K562 (cell line): ENCODE data around the gene EEF1A2. TPM values are rescaled to one million over a fixed set of nuclear protein-coding genes. Genes with fewer than 3 reads are reported as not detected.

ENCODE experiments used
- ATAC-seq: fragments of 200-7000 bp; cut with Tn5 transposase; 3 replicates; pipeline ENCODE4 v1.9.1; 2020; ENCODE audit warnings: moderate library complexity
- BruUV-seq: library from RNA; stranded (reverse); fragments of 400-500 nt; replicated peaks from 2 replicates; lab custom pipeline; 2021; lab: Mats Ljungman, UMichigan
- CTCF ChIA-PET: fragments of 300-600 bp; formaldehyde crosslinking; extraction: SDS; loops from one replicate; lab custom pipeline; 2021; ENCODE audit warnings: low intra/inter-chr PET ratio; lab: Yijun Ruan, JAX
- POLR2A ChIA-PET: fragments of 300-600, 350-650 bp; sonication (Branson Sonifier 250); formaldehyde crosslinking; extraction: SDS; loops from one replicate; lab custom pipeline; 2021; ENCODE audit warnings: antibody characterized with exemption, inconsistent platforms; lab: Yijun Ruan, JAX
- DNase-seq, 4 experiments: peaks; one replicate each; pipeline versions ENCODE4 v3.0.0 to v3.0.0-alpha.2; 2011 to 2018; ENCODE audit warnings: low spot score in 3 of 4, mixed read lengths in 3 of 4; ENCODE audit errors: extremely low read depth in 1 of 4
- FAIRE-seq: peaks from 2 replicates; lab custom pipeline; 2011; peaks lifted over from hg19 to GRCh38; lab: Jason Lieb, UNC
- H2AFZ ChIP-seq: 2 replicates; pipeline ENCODE4 v1.6.0; 2011; ENCODE audit warnings: low read depth, low read length, control low read depth, inconsistent platforms
- H3K27ac ChIP-seq: fragments of 200-600 bp; 3 replicates; pipeline ENCODE4 v1.8.0; 2011; ENCODE audit warnings: low read depth, mild to moderate bottlenecking, control low read depth, inconsistent platforms, low read length, moderate library complexity, mixed read lengths; ENCODE audit errors: extremely low read depth
- H3K27me3 ChIP-seq, 2 experiments: fragments of 300-600 bp in 1 of 2; 2 replicates in 1 of 2; 3 replicates in 1 of 2; pipeline versions ENCODE4 v1.6.0 to v1.8.0; 2011; ENCODE audit warnings: inconsistent platforms in 2 of 2, low read length in 2 of 2, mild to moderate bottlenecking in 1 of 2, mixed read lengths in 1 of 2, moderate library complexity in 1 of 2; ENCODE audit not compliant: control insufficient read depth in 2 of 2, insufficient read depth in 2 of 2
- H3K36me3 ChIP-seq: fragments of 300-600 bp; 3 replicates; pipeline ENCODE4 v1.8.0; 2011; ENCODE audit warnings: mild to moderate bottlenecking, low read length, inconsistent platforms; ENCODE audit not compliant: control insufficient read depth, insufficient read depth
- H3K4me1 ChIP-seq, 2 experiments: fragments of 200-600 bp in 1 of 2; replicated peaks in 1 of 2; 2 replicates in 1 of 2; 3 replicates in 1 of 2; pipeline versions ENCODE4 v1.5.1 to v1.8.0; 2011; ENCODE audit warnings: inconsistent platforms in 2 of 2, low read length in 2 of 2, mild to moderate bottlenecking in 1 of 2, mixed read lengths in 1 of 2, moderate library complexity in 1 of 2; ENCODE audit not compliant: control insufficient read depth in 2 of 2, insufficient read depth in 2 of 2
- H3K4me2 ChIP-seq: 2 replicates; pipeline ENCODE4 v1.6.1; 2011; ENCODE audit warnings: low read length, control low read depth, inconsistent platforms, mixed read lengths; ENCODE audit not compliant: insufficient read depth
- H3K4me3 ChIP-seq: fragments of 200-600 bp; sonication (generic), shearing (Covaris generic); 2 replicates; pipeline ENCODE4 v1.5.1; 2016; ENCODE audit warnings: control low read depth, inconsistent platforms
- H3K79me2 ChIP-seq: fragments of 200-600 bp; 3 replicates; pipeline ENCODE4 v1.8.0; 2011; ENCODE audit warnings: low read length, inconsistent platforms; ENCODE audit not compliant: control insufficient read depth, insufficient read depth
- H3K9ac ChIP-seq, 2 experiments: 2 replicates each; pipeline versions ENCODE4 v1.6.0 to v1.6.1; 2011; ENCODE audit warnings: low read depth in 2 of 2, low read length in 2 of 2, control low read depth in 1 of 2, inconsistent platforms in 1 of 2, mild to moderate bottlenecking in 1 of 2, mixed read lengths in 1 of 2; ENCODE audit not compliant: insufficient read depth in 1 of 2
- H3K9me1 ChIP-seq: one replicate; pipeline ENCODE4 v1.6.0; 2011; ENCODE audit warnings: inconsistent platforms, mild to moderate bottlenecking, low read length, moderate library complexity; ENCODE audit not compliant: control insufficient read depth, insufficient read depth
- H3K9me3 ChIP-seq: replicated peaks from 2 replicates; pipeline ENCODE4 v1.5.1; 2011; ENCODE audit warnings: low read depth, low read length, inconsistent platforms; ENCODE audit not compliant: control insufficient read depth, insufficient read depth
- H4K20me1 ChIP-seq: replicated peaks from 2 replicates; pipeline ENCODE4 v1.6.1; 2011; ENCODE audit warnings: low read length, inconsistent platforms, mixed read lengths; ENCODE audit not compliant: control insufficient read depth, insufficient read depth
- MCM2 ChIP-seq: fragments of 450-650 bp; IDR thresholded peaks from 2 replicates; pipeline ENCODE4 v1.6.1; 2017; ENCODE audit warnings: low read depth, mild to moderate bottlenecking
- NELFE ChIP-seq: IDR thresholded peaks from 2 replicates; pipeline ENCODE4 v1.6.1; 2011; ENCODE audit warnings: mild to moderate bottlenecking; ENCODE audit not compliant: insufficient read depth, insufficient read length
- PHF8 ChIP-seq: fragments of 200-600 bp; sonication (generic); IDR thresholded peaks from 2 replicates; pipeline ENCODE4 v1.6.1; 2012; ENCODE audit warnings: mixed run types, mild to moderate bottlenecking, inconsistent platforms, low read length, moderate library complexity, borderline replicate concordance
- POLR2G ChIP-seq: fragments of 200-400 bp; formaldehyde crosslinking; IDR thresholded peaks from 2 replicates; pipeline ENCODE4 v1.6.1; 2017; ENCODE audit warnings: low read depth, mild to moderate bottlenecking, antibody characterized with exemption, low read length, moderate library complexity
- RBFOX2 ChIP-seq: fragments of 200-400 bp; formaldehyde crosslinking; IDR thresholded peaks from 2 replicates; pipeline ENCODE4 v1.6.1; 2017; ENCODE audit warnings: low read depth, mild to moderate bottlenecking, low read length, moderate library complexity
- RHOXF2B ChIP-seq: fragments of 250-450 bp; sonication (Bioruptor Pico); conservative IDR thresholded peaks from 2 replicates; pipeline ENCODE4 v1.5.1; 2021
- WGBS: fragments of 100-300 bp; shearing (Covaris generic); methylation state at CpG from one replicate; pipeline ENCODE4 v1.1.6; 2016; ENCODE audit warnings: low coverage, mixed read lengths; ENCODE audit not compliant: insufficient coverage; ENCODE audit errors: missing lambda C conversion rate; 5-methylcytosine and 5-hydroxymethylcytosine counted together
- in situ Hi-C: fragments of 300-500 bp; cut with MboI; formaldehyde crosslinking; loops from 4 replicates; pipeline ENCODE4 v1.15.0; 2018; ENCODE audit warnings: inconsistent platforms, mixed read lengths
- intact Hi-C: fragments of 100-400 bp; cut with micrococcal nuclease; formaldehyde crosslinking; loops from 2 replicates; pipeline ENCODE4 v1.14.2; 2022
- polyA plus RNA-seq, 8 experiments: library from polyadenylated mRNA; depleted of rRNA in 4 of 8; stranded (reverse) in 5 of 8; unstranded in 3 of 8; fragments of >200 nt; fragmentation: Nextera tagmentation in 2 of 8; fragmentation: Illumina TruSeq in 1 of 8; extraction: Ambion mirVana in 2 of 8; extraction: Trizol in 1 of 8; gene quantifications; 2 replicates each; pipeline versions ENCODE4 v1.2.1 to v1.2.3, GENCODE V29; 2011 to 2014; ENCODE audit warnings: inconsistent platforms in 1 of 8, missing spikeins in 1 of 8
- total RNA-seq, 7 experiments: library from RNA; depleted of rRNA in 6 of 7; stranded (reverse); fragments of >200 nt in 6 of 7; fragmentation: Illumina TruSeq in 2 of 7; extraction: Trizol in 2 of 7; gene quantifications; 2 replicates each; pipeline versions ENCODE4 v1.2.1 to v1.2.3, GENCODE V29; 2011 to 2021; ENCODE audit warnings: low replicate concordance in 1 of 7

The EEF1A2 gene
- total and polyA plus RNA-seq, 9 of the 15 experiments (the other 6 are each of a cell fraction or from before 2014, with no cell fraction given), result 0.04 to 29.6 (median 11.5) TPM

DNA sequence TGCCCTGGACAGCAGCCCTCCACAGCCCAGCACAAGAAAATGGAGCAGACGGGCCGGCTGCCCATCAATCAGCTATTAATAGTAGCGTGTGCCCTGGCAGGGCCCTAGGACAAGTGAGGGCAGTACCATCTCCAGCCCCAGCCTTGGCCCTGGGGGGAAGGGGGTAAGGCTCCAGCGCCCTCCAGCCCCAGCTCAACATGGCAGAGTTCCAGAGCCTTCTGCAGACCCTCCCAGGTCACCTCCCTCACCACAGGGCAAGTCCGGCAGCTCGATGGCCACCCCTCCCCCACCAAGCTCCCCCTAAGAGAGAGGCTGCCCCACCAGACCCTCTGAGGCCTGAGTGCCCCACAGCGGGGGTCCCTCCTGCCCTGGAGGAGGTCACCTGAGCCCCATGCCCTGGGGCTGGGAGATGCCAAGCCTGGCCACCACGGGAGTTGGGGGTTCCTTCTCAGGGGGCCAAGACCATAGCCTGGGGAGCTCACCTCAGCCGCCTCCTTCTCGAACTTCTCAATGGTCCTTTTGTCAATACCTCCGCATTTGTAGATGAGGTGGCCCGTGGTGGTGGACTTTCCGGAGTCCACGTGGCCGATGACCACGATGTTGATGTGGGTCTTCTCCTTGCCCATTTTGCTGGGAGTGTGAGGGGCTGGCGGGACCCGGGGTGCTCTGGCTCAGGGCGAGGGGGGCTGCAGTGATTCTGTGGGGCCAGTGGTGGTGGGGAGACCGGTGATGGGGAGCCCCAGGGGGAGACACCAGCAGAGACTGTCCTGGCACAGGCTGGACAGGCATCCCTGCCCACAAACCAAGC, 1.5 kb downstream of the EEF1A2 start (continued):
- TF ChIP-seq MCM2, result no peak
- no peak for TF ChIP-seq NELFE

DNA sequence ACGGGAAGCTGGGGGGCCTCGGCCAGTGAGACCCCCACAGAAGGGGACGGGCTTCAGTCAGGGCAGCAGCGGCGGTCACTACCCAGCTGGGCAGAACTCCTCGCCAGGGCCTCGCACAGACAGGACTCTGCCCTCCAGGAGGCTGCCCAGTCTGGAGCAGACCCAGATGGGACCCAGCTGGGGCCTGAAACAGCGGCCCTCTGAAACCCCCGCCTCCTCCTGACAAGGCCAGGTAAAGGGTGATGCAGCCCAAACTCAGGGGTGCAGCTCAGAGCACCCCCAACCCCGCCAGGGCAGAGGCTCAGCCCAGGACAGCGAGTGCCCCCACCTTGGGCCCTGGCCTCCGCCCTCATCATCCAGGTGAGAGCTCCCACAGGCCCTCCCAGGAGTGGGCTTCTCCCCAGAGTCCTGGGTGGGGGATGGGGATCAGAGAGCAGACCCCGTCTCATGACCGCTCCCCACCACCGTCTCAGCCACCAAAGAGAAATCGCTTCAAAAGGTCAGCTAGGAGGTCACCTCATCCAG, 2.2 kb downstream of the EEF1A2 start:
- no peak overlapping the region for H2AFZ ChIP-seq
- no TSS peak for BruUV-seq
- FAIRE-seq (no peak), ATAC-seq (peak; percentile 5; the same call in 2 of the 3 replicates), DNase-seq (no peak)
- H3K4me1 ChIP-seq, result peaks cover 0 to 74% of the 10 kb centered on the region in 2 experiments; a peak in 3 of 5 replicates
- H3K79me2 ChIP-seq, result no peaks in the 10 kb centered on the region
- ChIA-PET CTCF (interaction anchor here (0.6 kb wide), 1 partner anchor 57 kb away, joined by 3 read pairs; no protein-coding TSS in a partner anchor), POLR2A (interaction anchor here (0.6 to 1.6 kb wide), 6 partner anchors 25 to 360 kb away, joined by 3 to 5 read pairs (median 4); partner anchors contain the start of gene PPDPF)
- no peak overlapping the region for H3K27ac ChIP-seq
- 42% methylated on average over 14 of the region's 16 CpGs for WGBS
- no peaks in the 10 kb centered on the region for H3K9me3 ChIP-seq
- H3K9ac ChIP-seq, result no peak overlapping the region
- TF ChIP-seq POLR2G (peak; percentile 30; the same call in 1 of the 2 replicates), RBFOX2 (0 out of 2 replicates have a peak, but pooled peaks have one; percentile 14), PHF8 (no peak), RHOXF2B (CRISPR knock-in tag) (no peak)
- in situ Hi-C loops (no loop called here), intact Hi-C loops (no loop called here)
- peak overlapping the region; percentile 42 for H3K4me2 ChIP-seq
- H3K36me3 ChIP-seq, result no peaks in the 10 kb centered on the region
- no peaks in the 10 kb centered on the region for H3K9me1 ChIP-seq
- no peaks in the 10 kb centered on the region for H3K27me3 ChIP-seq
- no peak overlapping the region for H3K4me3 ChIP-seq
- H4K20me1 ChIP-seq, result peaks cover 12% of the 10 kb centered on the region; the same call in 1 of the 2 replicates
